IMR-90 (cell line): ENCODE data around the gene PLD1. TPM values are rescaled to one million over a fixed set of nuclear protein-coding genes. Genes with fewer than 3 reads are reported as not detected.

Experiments used
- ATAC-seq: fragments of 200-7000 bp; cut with Tn5 transposase; 2 replicates; pipeline ENCODE4 v1.9.1; 2020; ENCODE audit warnings: low read depth, mild to moderate bottlenecking, moderate library complexity
- BruUV-seq: library from RNA; stranded (reverse); fragments of 400-500 nt; replicated peaks from 2 replicates; lab custom pipeline; 2021; lab: Mats Ljungman, UMichigan
- CTCF ChIA-PET: fragments of 300-600 bp; formaldehyde crosslinking; extraction: SDS; loops from one replicate; lab custom pipeline; 2021; ENCODE audit warnings: antibody characterized with exemption; lab: Yijun Ruan, JAX
- POLR2A ChIA-PET: fragments of 300-600 bp; sonication (Branson Sonifier 250); formaldehyde crosslinking; loops from one replicate; lab custom pipeline; 2022; ENCODE audit warnings: antibody characterized with exemption; ENCODE audit not compliant: unreplicated experiment; lab: Charles Lee
- DNase-seq: peaks from one replicate; pipeline ENCODE4 v3.0.0; 2013
- H2AFZ ChIP-seq: replicated peaks from 2 replicates; pipeline ENCODE3; 2013; ENCODE audit warnings: low read length, mild to moderate bottlenecking; ENCODE audit not compliant: poor library complexity
- H2AK5ac ChIP-seq: 2 replicates; pipeline ENCODE4 v1.6.1; 2013; ENCODE audit warnings: low read depth, low read length, inconsistent platforms
- H2AK9ac ChIP-seq: replicated peaks from 2 replicates; pipeline ENCODE3; 2013; ENCODE audit warnings: mild to moderate bottlenecking, low read depth, low read length, moderate library complexity; ENCODE audit not compliant: poor library complexity
- H2BK120ac ChIP-seq: 2 replicates; pipeline ENCODE4 v1.6.1; 2013; ENCODE audit warnings: low read depth, low read length, inconsistent platforms
- H2BK15ac ChIP-seq: 3 replicates; pipeline ENCODE4 v1.6.1; 2013; ENCODE audit warnings: low read depth, low read length, inconsistent platforms
- H2BK20ac ChIP-seq: 2 replicates; pipeline ENCODE4 v1.6.1; 2013; ENCODE audit warnings: low read depth, mild to moderate bottlenecking, inconsistent platforms, low read length, moderate library complexity
- H2BK5ac ChIP-seq: 2 replicates; pipeline ENCODE4 v1.6.1; 2013; ENCODE audit warnings: mild to moderate bottlenecking, low read depth, low read length, inconsistent platforms; ENCODE audit not compliant: poor library complexity, severe bottlenecking
- H3K14ac ChIP-seq: replicated peaks from 2 replicates; pipeline ENCODE4 v1.6.1; 2013; ENCODE audit warnings: low read depth, low read length, inconsistent platforms
- H3K18ac ChIP-seq: 2 replicates; pipeline ENCODE4 v1.6.1; 2013; ENCODE audit warnings: low read depth, low read length, control low read depth
- H3K23ac ChIP-seq: 2 replicates; pipeline ENCODE4 v1.6.1; 2013; ENCODE audit warnings: low read depth, low read length, inconsistent platforms
- H3K27ac ChIP-seq: 2 replicates; pipeline ENCODE4 v1.5.1; 2013; ENCODE audit warnings: mild to moderate bottlenecking, control low read depth, low read length; ENCODE audit not compliant: insufficient read depth
- H3K27me3 ChIP-seq: 2 replicates; pipeline ENCODE4 v1.6.1; 2013; ENCODE audit warnings: low read length; ENCODE audit not compliant: control insufficient read depth, insufficient read depth
- H3K36me3 ChIP-seq: 2 replicates; pipeline ENCODE4 v1.6.1; 2013; ENCODE audit warnings: low read length, mixed read lengths; ENCODE audit not compliant: control insufficient read depth, insufficient read depth
- H3K4ac ChIP-seq: 2 replicates; pipeline ENCODE4 v1.6.1; 2013; ENCODE audit warnings: low read depth, low read length, inconsistent platforms
- H3K4me1 ChIP-seq: 2 replicates; pipeline ENCODE4 v1.6.1; 2013; ENCODE audit warnings: low read length, mixed read lengths; ENCODE audit not compliant: control insufficient read depth, insufficient read depth
- H3K4me2 ChIP-seq: 2 replicates; pipeline ENCODE4 v1.6.1; 2013; ENCODE audit warnings: low read depth, mild to moderate bottlenecking, control low read depth, low read length, moderate library complexity
- H3K4me3 ChIP-seq: 2 replicates; pipeline ENCODE4 v1.5.1; 2013; ENCODE audit warnings: low read depth, mild to moderate bottlenecking, control low read depth, low read length, moderate library complexity; ENCODE audit not compliant: insufficient read depth
- H3K56ac ChIP-seq: 2 replicates; pipeline ENCODE4 v1.6.1; 2013; ENCODE audit warnings: low read length, inconsistent platforms; ENCODE audit not compliant: insufficient read depth; ENCODE audit errors: extremely low read depth
- H3K79me1 ChIP-seq, 2 experiments: 2 replicates each; pipeline ENCODE4 v1.6.1; 2013; ENCODE audit warnings: low read length in 2 of 2, inconsistent platforms in 1 of 2, low read depth in 1 of 2
- H3K9ac ChIP-seq: 2 replicates; pipeline ENCODE4 v1.6.1; 2013; ENCODE audit warnings: low read depth, low read length, control low read depth
- H3K9me1 ChIP-seq: 2 replicates; pipeline ENCODE4 v1.6.1; 2013; ENCODE audit warnings: low read length, inconsistent platforms; ENCODE audit not compliant: insufficient read depth
- H3K9me3 ChIP-seq: 2 replicates; pipeline ENCODE4 v1.6.1; 2013; ENCODE audit warnings: low read length; ENCODE audit not compliant: control insufficient read depth, insufficient read depth
- H4K20me1 ChIP-seq: 2 replicates; pipeline ENCODE4 v1.6.1; 2013; ENCODE audit warnings: low read length, inconsistent platforms; ENCODE audit not compliant: insufficient read depth
- H4K5ac ChIP-seq: 2 replicates; pipeline ENCODE4 v1.6.1; 2013; ENCODE audit warnings: mild to moderate bottlenecking, low read depth, low read length, control low read depth
- H4K8ac ChIP-seq, 2 experiments: 2 replicates each; pipeline ENCODE4 v1.6.1; 2013; ENCODE audit warnings: low read depth in 2 of 2, low read length in 2 of 2, control low read depth in 1 of 2, inconsistent platforms in 1 of 2
- H4K91ac ChIP-seq: 2 replicates; pipeline ENCODE4 v1.6.1; 2013; ENCODE audit warnings: low read depth, low read length, inconsistent platforms; ENCODE audit not compliant: insufficient read depth
- CTCF ChIP-seq: conservative IDR thresholded peaks from 2 replicates; pipeline ENCODE4 v1.5.1; 2012; ENCODE audit warnings: mild to moderate bottlenecking, low read depth, low read length, improper control_type of control experiment
- FOS ChIP-seq: fragments of 150-350 bp; IDR thresholded peaks from 2 replicates; pipeline ENCODE4 v1.6.1; 2016; ENCODE audit warnings: low read depth, low read length
- RAD21 ChIP-seq: IDR thresholded peaks from 2 replicates; pipeline ENCODE4 v1.6.1; 2012; ENCODE audit warnings: low read length, improper control_type of control experiment
- WGBS, 2 experiments: methylation state at CpG; one replicate each; pipeline versions ENCODE4 v1.1.5 to v1.1.7; 2013; ENCODE audit warnings: missing lambda C conversion rate in 2 of 2; ENCODE audit not compliant: insufficient read length in 1 of 2; ENCODE audit errors: extremely low coverage in 2 of 2; 5-methylcytosine and 5-hydroxymethylcytosine counted together
- dilution Hi-C: fragments of 300-500 bp; cut with HindIII; formaldehyde crosslinking; loops from one replicate; pipeline ENCODE4 v1.14.3; 2018; ENCODE audit warnings: low sequenced_read_pairs; ENCODE audit not compliant: unreplicated experiment
- in situ Hi-C: fragments of 300-500 bp; cut with MboI; formaldehyde crosslinking; loops from 3 replicates; pipeline ENCODE4 v1.14.3; 2019; ENCODE audit warnings: low sequenced_read_pairs, inconsistent platforms, mixed read lengths
- intact Hi-C: fragments of 100-400 bp; cut with micrococcal nuclease; formaldehyde crosslinking; loops from 2 replicates; pipeline ENCODE4 v1.10.0; 2022
- polyA plus RNA-seq, 3 experiments: library from polyadenylated mRNA; depleted of rRNA; stranded (reverse); fragments of >200 nt; gene quantifications; 2 replicates each; pipeline ENCODE4 v1.2.3, GENCODE V29; 2012; ENCODE audit warnings: low replicate concordance in 1 of 3
- total RNA-seq: library from RNA; depleted of rRNA; stranded (reverse); fragments of >200 nt; gene quantifications from 2 replicates; pipeline ENCODE4 v1.2.3, GENCODE V29; 2012
- TF ChIP-seq, protein P1 (sequence below): fragments of 150-350 bp; IDR thresholded peaks from 2 replicates; pipeline ENCODE4 v1.6.1; 2017; ENCODE audit warnings: mild to moderate bottlenecking, antibody characterized with exemption, low read length, low read depth

The PLD1 gene
- total and polyA plus RNA-seq, 2 of the 4 experiments (the other 2 are of a cell fraction) = 3.3 to 9.7 TPM

GRCh38 chr3:171744158-171744741 is 66.0 kb downstream of the PLD1 start:
- ChIA-PET CTCF (interaction anchor here (0.7 to 1.3 kb wide), 2 partner anchors 15 to 434 kb away, joined by 3 read pairs; no protein-coding TSS in a partner anchor), POLR2A (no interaction called here)
- H3K4me3 ChIP-seq = no peak overlapping the region
- 74% methylated on average over 2 of the region's 5 CpGs; no CpG with 5 or more reads in 1 of the 2 experiments for WGBS, 2 experiments
- no peak overlapping the region for H3K4ac ChIP-seq
- H4K91ac ChIP-seq = no peak overlapping the region
- H2AK5ac ChIP-seq = no peak overlapping the region
- H3K27me3 ChIP-seq = no peaks in the 10 kb centered on the region
- H3K79me1 ChIP-seq = no peaks in the 10 kb centered on the region
- H2AK9ac ChIP-seq = no peak overlapping the region
- 0 out of 2 replicates have a peak, but pooled peaks cover 2% of the 10 kb centered on the region for H4K20me1 ChIP-seq
- TF ChIP-seq CTCF (no peak), RAD21 (no peak), FOS (no peak)
- TF ChIP-seq, protein P1, sequence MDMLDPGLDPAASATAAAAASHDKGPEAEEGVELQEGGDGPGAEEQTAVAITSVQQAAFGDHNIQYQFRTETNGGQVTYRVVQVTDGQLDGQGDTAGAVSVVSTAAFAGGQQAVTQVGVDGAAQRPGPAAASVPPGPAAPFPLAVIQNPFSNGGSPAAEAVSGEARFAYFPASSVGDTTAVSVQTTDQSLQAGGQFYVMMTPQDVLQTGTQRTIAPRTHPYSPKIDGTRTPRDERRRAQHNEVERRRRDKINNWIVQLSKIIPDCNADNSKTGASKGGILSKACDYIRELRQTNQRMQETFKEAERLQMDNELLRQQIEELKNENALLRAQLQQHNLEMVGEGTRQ = no peak
- no peak overlapping the region for H3K14ac ChIP-seq
- no peak for ATAC-seq
- no peak overlapping the region for H3K4me2 ChIP-seq
- H3K27ac ChIP-seq = no peak overlapping the region
- H2BK5ac ChIP-seq = no peak overlapping the region
- no peak overlapping the region for H2BK15ac ChIP-seq
- H2BK20ac ChIP-seq = no peak overlapping the region
- peaks cover 2% of the 10 kb centered on the region; the same call in 1 of the 2 replicates for H3K9me3 ChIP-seq
- no peak overlapping the region for H3K23ac ChIP-seq
- H4K8ac ChIP-seq = no peak overlapping the region
- H3K18ac ChIP-seq = no peak overlapping the region
- H3K4me1 ChIP-seq = 0 out of 2 replicates have a peak, but pooled peaks cover 1% of the 10 kb centered on the region
- H4K5ac ChIP-seq = no peak overlapping the region
- DNase-seq = no peak
- H2AFZ ChIP-seq = no peak overlapping the region
- no TSS peak for BruUV-seq
- H3K36me3 ChIP-seq = peaks cover 3% of the 10 kb centered on the region; the same call in 1 of the 2 replicates
- no peak overlapping the region for H3K9ac ChIP-seq
- intact Hi-C loops = no loop called here
- dilution Hi-C loops = no loop called here
- H3K56ac ChIP-seq = no peak overlapping the region
- in situ Hi-C loops = no loop called here
- H3K9me1 ChIP-seq = no peaks in the 10 kb centered on the region
- no peak overlapping the region for H2BK120ac ChIP-seq
